GM23338 (cell line): ENCODE data around the gene ASRGL1.

Experiments
- CREB1 ChIP-seq: fragments of 250-450 bp; sonication (Bioruptor Pico); IDR thresholded peaks from 2 replicates; pipeline ENCODE4 v1.5.0; 2020; ENCODE audit warnings: low read depth, mild to moderate bottlenecking, moderate library complexity
- EZH2 ChIP-seq: fragments of 200-600 bp; sonication (generic); IDR thresholded peaks from one replicate; pipeline ENCODE4 v1.8.0; 2017; ENCODE audit warnings: antibody characterized with exemption, mild to moderate bottlenecking, low read depth; ENCODE audit not compliant: unreplicated experiment
- EZH2phosphoT487 ChIP-seq: fragments of 200-600 bp; sonication (generic); IDR thresholded peaks from one replicate; pipeline ENCODE4 v1.8.1; 2018; ENCODE audit warnings: antibody characterized with exemption; ENCODE audit not compliant: unreplicated experiment
- JUNB ChIP-seq: IDR thresholded peaks from one replicate; pipeline ENCODE4 v1.6.1; 2016; ENCODE audit warnings: antibody characterized with exemption; ENCODE audit not compliant: unreplicated experiment
- NANOG ChIP-seq: IDR thresholded peaks from 2 replicates; pipeline ENCODE4 v1.6.1; 2016; ENCODE audit warnings: antibody characterized with exemption, borderline replicate concordance
- POLR2AphosphoS5 ChIP-seq: IDR thresholded peaks from 2 replicates; pipeline ENCODE4 v1.6.1; 2016; ENCODE audit warnings: antibody characterized with exemption, low read depth
- STAT1 ChIP-seq: IDR thresholded peaks from one replicate; pipeline ENCODE4 v1.6.1; 2016; ENCODE audit warnings: antibody characterized with exemption; ENCODE audit not compliant: unreplicated experiment
- ZNF114 ChIP-seq: fragments of 250-450 bp; sonication (Bioruptor Pico); IDR thresholded peaks from 2 replicates; pipeline ENCODE4 v1.5.0; 2020; ENCODE audit warnings: mild to moderate bottlenecking, moderate library complexity
- ZNF331 ChIP-seq: fragments of 250-450 bp; sonication (Bioruptor Pico); IDR thresholded peaks from 2 replicates; pipeline ENCODE4 v1.5.0; 2020; ENCODE audit warnings: low read depth, mild to moderate bottlenecking, moderate library complexity
- TF ChIP-seq, protein P1 (sequence below), 2 experiments: fragments of 200-600 bp in 1 of 2; sonication (generic) in 1 of 2; conservative IDR thresholded peaks; 2 replicates each; pipeline versions ENCODE4 v1.5.1 to v1.6.1; 2016 to 2017; ENCODE audit warnings: antibody characterized with exemption in 2 of 2, low read depth in 2 of 2, mild to moderate bottlenecking in 2 of 2, moderate library complexity in 1 of 2
- TF ChIP-seq, protein P2 (sequence below): IDR thresholded peaks from one replicate; pipeline ENCODE4 v1.6.1; 2018; ENCODE audit warnings: antibody characterized with exemption; ENCODE audit not compliant: unreplicated experiment
- TF ChIP-seq, protein P3 (sequence below): fragments of 250-450 bp; sonication (Bioruptor Pico); IDR thresholded peaks from 2 replicates; pipeline ENCODE4 v1.5.0; 2020; ENCODE audit warnings: mild to moderate bottlenecking, moderate library complexity
- TF ChIP-seq, protein P4 (sequence below): IDR thresholded peaks from 2 replicates; pipeline ENCODE4 v1.6.1; 2016; ENCODE audit warnings: antibody characterized with exemption

DNA sequence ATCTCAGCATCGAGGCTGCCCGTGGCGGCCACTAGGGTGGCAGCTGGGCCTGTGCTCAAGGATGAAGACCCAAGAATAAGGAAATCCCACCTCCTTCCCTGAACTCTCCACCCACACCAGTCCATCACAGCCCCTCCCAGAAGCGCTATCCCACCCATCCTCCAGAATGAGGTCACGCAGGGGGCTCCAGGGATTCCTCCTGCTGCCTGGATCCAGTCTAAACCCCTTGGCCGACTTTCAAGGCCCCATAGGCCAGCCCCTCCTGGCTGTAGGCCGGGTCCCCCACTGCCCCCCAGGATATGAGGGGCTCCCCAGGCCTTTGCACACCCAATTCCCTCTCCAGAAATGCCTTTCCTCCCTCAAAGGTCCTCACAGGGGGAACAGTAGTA lies 62.6 kb downstream of the ASRGL1 start:
- TF ChIP-seq, protein P1, sequence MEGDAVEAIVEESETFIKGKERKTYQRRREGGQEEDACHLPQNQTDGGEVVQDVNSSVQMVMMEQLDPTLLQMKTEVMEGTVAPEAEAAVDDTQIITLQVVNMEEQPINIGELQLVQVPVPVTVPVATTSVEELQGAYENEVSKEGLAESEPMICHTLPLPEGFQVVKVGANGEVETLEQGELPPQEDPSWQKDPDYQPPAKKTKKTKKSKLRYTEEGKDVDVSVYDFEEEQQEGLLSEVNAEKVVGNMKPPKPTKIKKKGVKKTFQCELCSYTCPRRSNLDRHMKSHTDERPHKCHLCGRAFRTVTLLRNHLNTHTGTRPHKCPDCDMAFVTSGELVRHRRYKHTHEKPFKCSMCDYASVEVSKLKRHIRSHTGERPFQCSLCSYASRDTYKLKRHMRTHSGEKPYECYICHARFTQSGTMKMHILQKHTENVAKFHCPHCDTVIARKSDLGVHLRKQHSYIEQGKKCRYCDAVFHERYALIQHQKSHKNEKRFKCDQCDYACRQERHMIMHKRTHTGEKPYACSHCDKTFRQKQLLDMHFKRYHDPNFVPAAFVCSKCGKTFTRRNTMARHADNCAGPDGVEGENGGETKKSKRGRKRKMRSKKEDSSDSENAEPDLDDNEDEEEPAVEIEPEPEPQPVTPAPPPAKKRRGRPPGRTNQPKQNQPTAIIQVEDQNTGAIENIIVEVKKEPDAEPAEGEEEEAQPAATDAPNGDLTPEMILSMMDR (conservative IDR thresholded peaks at IDR 0.05; ENCODE audit: low read depth in 2 of 2), result no peak
- no peak for TF ChIP-seq EZH2phosphoT487
- TF ChIP-seq EZH2, result no peak
- no peak for TF ChIP-seq POLR2AphosphoS5
- TF ChIP-seq, protein P2, sequence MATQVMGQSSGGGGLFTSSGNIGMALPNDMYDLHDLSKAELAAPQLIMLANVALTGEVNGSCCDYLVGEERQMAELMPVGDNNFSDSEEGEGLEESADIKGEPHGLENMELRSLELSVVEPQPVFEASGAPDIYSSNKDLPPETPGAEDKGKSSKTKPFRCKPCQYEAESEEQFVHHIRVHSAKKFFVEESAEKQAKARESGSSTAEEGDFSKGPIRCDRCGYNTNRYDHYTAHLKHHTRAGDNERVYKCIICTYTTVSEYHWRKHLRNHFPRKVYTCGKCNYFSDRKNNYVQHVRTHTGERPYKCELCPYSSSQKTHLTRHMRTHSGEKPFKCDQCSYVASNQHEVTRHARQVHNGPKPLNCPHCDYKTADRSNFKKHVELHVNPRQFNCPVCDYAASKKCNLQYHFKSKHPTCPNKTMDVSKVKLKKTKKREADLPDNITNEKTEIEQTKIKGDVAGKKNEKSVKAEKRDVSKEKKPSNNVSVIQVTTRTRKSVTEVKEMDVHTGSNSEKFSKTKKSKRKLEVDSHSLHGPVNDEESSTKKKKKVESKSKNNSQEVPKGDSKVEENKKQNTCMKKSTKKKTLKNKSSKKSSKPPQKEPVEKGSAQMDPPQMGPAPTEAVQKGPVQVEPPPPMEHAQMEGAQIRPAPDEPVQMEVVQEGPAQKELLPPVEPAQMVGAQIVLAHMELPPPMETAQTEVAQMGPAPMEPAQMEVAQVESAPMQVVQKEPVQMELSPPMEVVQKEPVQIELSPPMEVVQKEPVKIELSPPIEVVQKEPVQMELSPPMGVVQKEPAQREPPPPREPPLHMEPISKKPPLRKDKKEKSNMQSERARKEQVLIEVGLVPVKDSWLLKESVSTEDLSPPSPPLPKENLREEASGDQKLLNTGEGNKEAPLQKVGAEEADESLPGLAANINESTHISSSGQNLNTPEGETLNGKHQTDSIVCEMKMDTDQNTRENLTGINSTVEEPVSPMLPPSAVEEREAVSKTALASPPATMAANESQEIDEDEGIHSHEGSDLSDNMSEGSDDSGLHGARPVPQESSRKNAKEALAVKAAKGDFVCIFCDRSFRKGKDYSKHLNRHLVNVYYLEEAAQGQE, result no peak
- TF ChIP-seq, protein P3, sequence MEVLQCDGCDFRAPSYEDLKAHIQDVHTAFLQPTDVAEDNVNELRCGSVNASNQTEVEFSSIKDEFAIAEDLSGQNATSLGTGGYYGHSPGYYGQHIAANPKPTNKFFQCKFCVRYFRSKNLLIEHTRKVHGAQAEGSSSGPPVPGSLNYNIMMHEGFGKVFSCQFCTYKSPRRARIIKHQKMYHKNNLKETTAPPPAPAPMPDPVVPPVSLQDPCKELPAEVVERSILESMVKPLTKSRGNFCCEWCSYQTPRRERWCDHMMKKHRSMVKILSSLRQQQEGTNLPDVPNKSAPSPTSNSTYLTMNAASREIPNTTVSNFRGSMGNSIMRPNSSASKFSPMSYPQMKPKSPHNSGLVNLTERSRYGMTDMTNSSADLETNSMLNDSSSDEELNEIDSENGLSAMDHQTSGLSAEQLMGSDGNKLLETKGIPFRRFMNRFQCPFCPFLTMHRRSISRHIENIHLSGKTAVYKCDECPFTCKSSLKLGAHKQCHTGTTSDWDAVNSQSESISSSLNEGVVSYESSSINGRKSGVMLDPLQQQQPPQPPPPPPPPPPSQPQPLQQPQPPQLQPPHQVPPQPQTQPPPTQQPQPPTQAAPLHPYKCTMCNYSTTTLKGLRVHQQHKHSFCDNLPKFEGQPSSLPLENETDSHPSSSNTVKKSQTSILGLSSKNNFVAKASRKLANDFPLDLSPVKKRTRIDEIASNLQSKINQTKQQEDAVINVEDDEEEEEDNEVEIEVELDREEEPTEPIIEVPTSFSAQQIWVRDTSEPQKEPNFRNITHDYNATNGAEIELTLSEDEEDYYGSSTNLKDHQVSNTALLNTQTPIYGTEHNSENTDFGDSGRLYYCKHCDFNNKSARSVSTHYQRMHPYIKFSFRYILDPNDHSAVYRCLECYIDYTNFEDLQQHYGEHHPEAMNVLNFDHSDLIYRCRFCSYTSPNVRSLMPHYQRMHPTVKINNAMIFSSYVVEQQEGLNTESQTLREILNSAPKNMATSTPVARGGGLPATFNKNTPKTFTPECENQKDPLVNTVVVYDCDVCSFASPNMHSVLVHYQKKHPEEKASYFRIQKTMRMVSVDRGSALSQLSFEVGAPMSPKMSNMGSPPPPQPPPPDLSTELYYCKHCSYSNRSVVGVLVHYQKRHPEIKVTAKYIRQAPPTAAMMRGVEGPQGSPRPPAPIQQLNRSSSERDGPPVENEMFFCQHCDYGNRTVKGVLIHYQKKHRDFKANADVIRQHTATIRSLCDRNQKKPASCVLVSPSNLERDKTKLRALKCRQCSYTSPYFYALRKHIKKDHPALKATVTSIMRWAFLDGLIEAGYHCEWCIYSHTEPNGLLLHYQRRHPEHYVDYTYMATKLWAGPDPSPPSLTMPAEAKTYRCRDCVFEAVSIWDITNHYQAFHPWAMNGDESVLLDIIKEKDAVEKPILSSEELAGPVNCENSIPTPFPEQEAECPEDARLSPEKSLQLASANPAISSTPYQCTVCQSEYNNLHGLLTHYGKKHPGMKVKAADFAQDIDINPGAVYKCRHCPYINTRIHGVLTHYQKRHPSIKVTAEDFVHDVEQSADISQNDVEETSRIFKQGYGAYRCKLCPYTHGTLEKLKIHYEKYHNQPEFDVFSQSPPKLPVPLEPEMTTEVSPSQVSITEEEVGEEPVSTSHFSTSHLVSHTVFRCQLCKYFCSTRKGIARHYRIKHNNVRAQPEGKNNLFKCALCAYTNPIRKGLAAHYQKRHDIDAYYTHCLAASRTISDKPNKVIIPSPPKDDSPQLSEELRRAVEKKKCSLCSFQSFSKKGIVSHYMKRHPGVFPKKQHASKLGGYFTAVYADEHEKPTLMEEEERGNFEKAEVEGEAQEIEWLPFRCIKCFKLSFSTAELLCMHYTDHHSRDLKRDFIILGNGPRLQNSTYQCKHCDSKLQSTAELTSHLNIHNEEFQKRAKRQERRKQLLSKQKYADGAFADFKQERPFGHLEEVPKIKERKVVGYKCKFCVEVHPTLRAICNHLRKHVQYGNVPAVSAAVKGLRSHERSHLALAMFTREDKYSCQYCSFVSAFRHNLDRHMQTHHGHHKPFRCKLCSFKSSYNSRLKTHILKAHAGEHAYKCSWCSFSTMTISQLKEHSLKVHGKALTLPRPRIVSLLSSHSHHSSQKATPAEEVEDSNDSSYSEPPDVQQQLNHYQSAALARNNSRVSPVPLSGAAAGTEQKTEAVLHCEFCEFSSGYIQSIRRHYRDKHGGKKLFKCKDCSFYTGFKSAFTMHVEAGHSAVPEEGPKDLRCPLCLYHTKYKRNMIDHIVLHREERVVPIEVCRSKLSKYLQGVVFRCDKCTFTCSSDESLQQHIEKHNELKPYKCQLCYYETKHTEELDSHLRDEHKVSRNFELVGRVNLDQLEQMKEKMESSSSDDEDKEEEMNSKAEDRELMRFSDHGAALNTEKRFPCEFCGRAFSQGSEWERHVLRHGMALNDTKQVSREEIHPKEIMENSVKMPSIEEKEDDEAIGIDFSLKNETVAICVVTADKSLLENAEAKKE (CRISPR knock-in tag), result no peak
- TF ChIP-seq ZNF331 (CRISPR knock-in tag), result no peak
- TF ChIP-seq CREB1, result no peak
- no peak for TF ChIP-seq STAT1
- TF ChIP-seq, protein P4, sequence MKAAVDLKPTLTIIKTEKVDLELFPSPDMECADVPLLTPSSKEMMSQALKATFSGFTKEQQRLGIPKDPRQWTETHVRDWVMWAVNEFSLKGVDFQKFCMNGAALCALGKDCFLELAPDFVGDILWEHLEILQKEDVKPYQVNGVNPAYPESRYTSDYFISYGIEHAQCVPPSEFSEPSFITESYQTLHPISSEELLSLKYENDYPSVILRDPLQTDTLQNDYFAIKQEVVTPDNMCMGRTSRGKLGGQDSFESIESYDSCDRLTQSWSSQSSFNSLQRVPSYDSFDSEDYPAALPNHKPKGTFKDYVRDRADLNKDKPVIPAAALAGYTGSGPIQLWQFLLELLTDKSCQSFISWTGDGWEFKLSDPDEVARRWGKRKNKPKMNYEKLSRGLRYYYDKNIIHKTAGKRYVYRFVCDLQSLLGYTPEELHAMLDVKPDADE, result no peak
- TF ChIP-seq ZNF114, result no peak
- TF ChIP-seq JUNB, result no peak
- no peak for TF ChIP-seq NANOG
